ENCODE results near the gene GNB1L.

GRCh38 chr22:19832476-19833108, 22.1 kb downstream of the GNB1L start:
- no peak for TF ChIP-seq DPF2 (IDR thresholded peaks at IDR 0.05)
- no peak for TF ChIP-seq MYC (IDR thresholded peaks at IDR 0.05; ENCODE audit: insufficient read depth, insufficient read length, insufficient replicate concordance, low read length, severe bottlenecking)

Data from GM12878 (cell line).